Right atrium auricular region (tissue), 2 donors: ENCODE data around the gene TRIO. TPM values are rescaled to one million over a fixed set of nuclear protein-coding genes. Genes with fewer than 3 reads are reported as not detected.

ENCODE experiments used
- DNase-seq: peaks from one replicate; pipeline ENCODE4 v3.0.0-alpha.2; 2019; ENCODE audit warnings: low spot score
- H3K27ac ChIP-seq, 2 donors: fragments of 200-600 bp; sonication (generic); 1 replicate in 1 of 2; 2 replicates in 1 of 2; pipeline ENCODE4 v1.5.1; 2016 to 2019
- H3K27me3 ChIP-seq, 2 donors: fragments of 200-600 bp; sonication (generic); one replicate each; pipeline versions ENCODE4 v1.5.1 to v1.6.0; 2017 to 2019
- H3K36me3 ChIP-seq: fragments of 200-600 bp; sonication (generic); one replicate; pipeline ENCODE4 v1.5.1; 2016
- H3K4me1 ChIP-seq, 2 donors: fragments of 200-600 bp; sonication (generic); one replicate each; pipeline versions ENCODE4 v1.5.1 to v1.6.0; 2017 to 2019
- H3K4me3 ChIP-seq, 2 donors: fragments of 200-600 bp; sonication (generic); 1 replicate in 1 of 2; 2 replicates in 1 of 2; pipeline ENCODE4 v1.5.1; 2017 to 2019; ENCODE audit warnings: mild to moderate bottlenecking in 1 of 2, moderate library complexity in 1 of 2
- H3K9me3 ChIP-seq, 2 donors: fragments of 200-600 bp; sonication (generic); one replicate each; pipeline ENCODE4 v1.5.1; 2019
- total RNA-seq, 2 donors: library from RNA; depleted of rRNA; stranded (reverse); fragments of >200 nt; gene quantifications; one replicate each; pipeline ENCODE4 v1.1.0, GENCODE V29; 2016
- TF ChIP-seq, protein P1 (sequence below), 2 donors: fragments of 200-600 bp; sonication (generic); IDR thresholded peaks; one replicate each; pipeline ENCODE4 v1.5.1; 2019; ENCODE audit warnings: antibody characterized with exemption in 2 of 2

The TRIO gene
- total RNA-seq, 2 donors from 2014 or later: 51.6 to 67.0 TPM

GRCh38 chr5:14237317-14238086, 94.4 kb downstream of the TRIO start:
- Histone ChIP-seq H3K9me3 (no peaks in the 10 kb centered on the region), H3K27ac (peak overlapping the region in 1 of 2 donors; percentile 35), H3K4me1 (peaks cover 0 to 7% of the 10 kb centered on the region in 2 donors), H3K36me3 (no peaks in the 10 kb centered on the region), H3K4me3 (no peak overlapping the region), H3K27me3 (no peaks in the 10 kb centered on the region)
- TF ChIP-seq, protein P1, sequence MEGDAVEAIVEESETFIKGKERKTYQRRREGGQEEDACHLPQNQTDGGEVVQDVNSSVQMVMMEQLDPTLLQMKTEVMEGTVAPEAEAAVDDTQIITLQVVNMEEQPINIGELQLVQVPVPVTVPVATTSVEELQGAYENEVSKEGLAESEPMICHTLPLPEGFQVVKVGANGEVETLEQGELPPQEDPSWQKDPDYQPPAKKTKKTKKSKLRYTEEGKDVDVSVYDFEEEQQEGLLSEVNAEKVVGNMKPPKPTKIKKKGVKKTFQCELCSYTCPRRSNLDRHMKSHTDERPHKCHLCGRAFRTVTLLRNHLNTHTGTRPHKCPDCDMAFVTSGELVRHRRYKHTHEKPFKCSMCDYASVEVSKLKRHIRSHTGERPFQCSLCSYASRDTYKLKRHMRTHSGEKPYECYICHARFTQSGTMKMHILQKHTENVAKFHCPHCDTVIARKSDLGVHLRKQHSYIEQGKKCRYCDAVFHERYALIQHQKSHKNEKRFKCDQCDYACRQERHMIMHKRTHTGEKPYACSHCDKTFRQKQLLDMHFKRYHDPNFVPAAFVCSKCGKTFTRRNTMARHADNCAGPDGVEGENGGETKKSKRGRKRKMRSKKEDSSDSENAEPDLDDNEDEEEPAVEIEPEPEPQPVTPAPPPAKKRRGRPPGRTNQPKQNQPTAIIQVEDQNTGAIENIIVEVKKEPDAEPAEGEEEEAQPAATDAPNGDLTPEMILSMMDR (IDR thresholded peaks at IDR 0.05): no peak
- no peak for DNase-seq

GRCh38 chr5:14238272-14238671, 95.1 kb downstream of the TRIO start:
- no peak overlapping the region for H3K4me3 ChIP-seq
- no peaks in the 10 kb centered on the region for H3K27me3 ChIP-seq
- H3K9me3 ChIP-seq: no peaks in the 10 kb centered on the region
- peaks cover 0 to 7% of the 10 kb centered on the region in 2 donors for H3K4me1 ChIP-seq
- H3K27ac ChIP-seq: no peak overlapping the region
- TF ChIP-seq, protein P1 (IDR thresholded peaks at IDR 0.05): no peak
- no peak for DNase-seq
- no peaks in the 10 kb centered on the region for H3K36me3 ChIP-seq

- no peak overlapping the region for H3K27ac ChIP-seq
- H3K9me3 ChIP-seq: no peaks in the 10 kb centered on the region
- peaks cover 0 to 7% of the 10 kb centered on the region in 2 donors for H3K4me1 ChIP-seq
- H3K36me3 ChIP-seq: no peaks in the 10 kb centered on the region
- DNase-seq: no peak
- TF ChIP-seq, protein P1 (IDR thresholded peaks at IDR 0.05): no peak
- H3K4me3 ChIP-seq: no peak overlapping the region
- no peaks in the 10 kb centered on the region for H3K27me3 ChIP-seq
Measured at GRCh38 chr5:14239404-14239803, 96.3 kb downstream of the TRIO start.

GRCh38 chr5:14239951-14240350, 96.8 kb downstream of the TRIO start:
- Histone ChIP-seq H3K4me1 (peaks cover 0 to 7% of the 10 kb centered on the region in 2 donors), H3K9me3 (no peaks in the 10 kb centered on the region), H3K27me3 (no peaks in the 10 kb centered on the region), H3K36me3 (no peaks in the 10 kb centered on the region), H3K4me3 (no peak overlapping the region), H3K27ac (no peak overlapping the region)
- TF ChIP-seq, protein P1 (IDR thresholded peaks at IDR 0.05): no peak
- DNase-seq: no peak

- Histone ChIP-seq H3K9me3 (no peaks in the 10 kb centered on the region), H3K27ac (no peak overlapping the region)
- no peak for DNase-seq
Measured at GRCh38 chr5:14240359-14240758, 97.2 kb downstream of the TRIO start.

More at GRCh38 chr5:14240359-14240758, 97.2 kb downstream of the TRIO start:
- no peaks in the 10 kb centered on the region for H3K36me3 ChIP-seq
- H3K27me3 ChIP-seq: no peaks in the 10 kb centered on the region
- TF ChIP-seq, protein P1 (IDR thresholded peaks at IDR 0.05): no peak
- H3K4me1 ChIP-seq: peaks cover 0 to 10% of the 10 kb centered on the region in 2 donors
- H3K4me3 ChIP-seq: no peak overlapping the region
